Measurements from ENCODE around the gene OPCML. TPM values are rescaled to one million over a fixed set of nuclear protein-coding genes. Genes with fewer than 3 reads are reported as not detected.

Gene OPCML
- total and polyA plus RNA-seq, 2 of the 13 experiments (the other 11 are each of a cell fraction or from before 2014, with no cell fraction given) = not detected

- Histone ChIP-seq H3K79me2 (ENCODE audit: insufficient read depth, low read length) (no peaks in the 10 kb centered on the region), H3K36me3 (replicated peaks in 1 of 2; ENCODE audit: control insufficient read depth in 1 of 2, insufficient read depth in 2 of 2, low read length in 2 of 2) (no peaks in the 10 kb centered on the region), H3K27me3 (ENCODE audit: control insufficient read depth in 1 of 2, insufficient read depth in 2 of 2, low read length in 2 of 2) (no peaks in the 10 kb centered on the region; a peak in 1 of 5 replicates), H4K20me1 (ENCODE audit: insufficient read depth, low read length) (no peaks in the 10 kb centered on the region), H3K4me1 (ENCODE audit: insufficient read depth, low read length) (no peaks in the 10 kb centered on the region), H3K4me2 (ENCODE audit: low read depth, low read length) (no peak overlapping the region), H2AFZ (ENCODE audit: low read length) (no peak overlapping the region), H3K4me3 (replicated peaks in 1 of 3; ENCODE audit: insufficient read depth in 1 of 3, low read depth in 2 of 3, low read length in 3 of 3) (no peak overlapping the region), H3K9ac (ENCODE audit: insufficient read depth, low read depth, low read length) (no peak overlapping the region), H3K9me3 (ENCODE audit: low read length) (peaks cover 64% of the 10 kb centered on the region), H3K27ac (ENCODE audit: extremely low read length, insufficient read depth, low read length) (no peak overlapping the region)
- FAIRE-seq (no peak), DNase-seq (ENCODE audit: low spot score) (no peak), ATAC-seq (no peak)
- POLR2A ChIA-PET = no interaction called here
- CTCF ChIA-PET (ENCODE audit: low intra/inter-chr PET ratio, low total read pairs) = no interaction called here
- TF ChIP-seq ZNF546 (CRISPR knock-in tag; conservative IDR thresholded peaks at IDR 0.05) (no peak), ZNF768 (CRISPR knock-in tag; IDR thresholded peaks at IDR 0.05) (no peak), HDAC6 (IDR thresholded peaks at IDR 0.05; ENCODE audit: low read depth, low read length) (no peak), SNRNP70 (IDR thresholded peaks at IDR 0.05; ENCODE audit: low read depth, low read length) (no peak), FOXP1 (IDR thresholded peaks at IDR 0.05) (no peak), FOXP1 (CRISPR knock-in tag; IDR thresholded peaks at IDR 0.05) (no peak), TBX3 (IDR thresholded peaks at IDR 0.05; ENCODE audit: borderline replicate concordance) (no peak), ZFY (CRISPR knock-in tag; IDR thresholded peaks at IDR 0.05) (no peak), ZNF264 (CRISPR knock-in tag; IDR thresholded peaks at IDR 0.05) (no peak), KAT7 (CRISPR knock-in tag; IDR thresholded peaks at IDR 0.05; ENCODE audit: borderline replicate concordance) (no peak), AKAP8 (CRISPR knock-in tag; IDR thresholded peaks at IDR 0.05) (no peak), KDM2A (CRISPR knock-in tag; IDR thresholded peaks at IDR 0.05; ENCODE audit: borderline replicate concordance, low read depth) (no peak), ZBTB1 (CRISPR knock-in tag; IDR thresholded peaks at IDR 0.05; ENCODE audit: borderline replicate concordance) (no peak), ZNF775 (CRISPR knock-in tag; IDR thresholded peaks at IDR 0.05; ENCODE audit: borderline replicate concordance) (no peak), ZBTB7B (CRISPR knock-in tag; IDR thresholded peaks at IDR 0.05) (no peak), NR1H2 (CRISPR knock-in tag; IDR thresholded peaks at IDR 0.05; ENCODE audit: borderline replicate concordance, low read depth) (no peak)
- TF ChIP-seq, protein P1, sequence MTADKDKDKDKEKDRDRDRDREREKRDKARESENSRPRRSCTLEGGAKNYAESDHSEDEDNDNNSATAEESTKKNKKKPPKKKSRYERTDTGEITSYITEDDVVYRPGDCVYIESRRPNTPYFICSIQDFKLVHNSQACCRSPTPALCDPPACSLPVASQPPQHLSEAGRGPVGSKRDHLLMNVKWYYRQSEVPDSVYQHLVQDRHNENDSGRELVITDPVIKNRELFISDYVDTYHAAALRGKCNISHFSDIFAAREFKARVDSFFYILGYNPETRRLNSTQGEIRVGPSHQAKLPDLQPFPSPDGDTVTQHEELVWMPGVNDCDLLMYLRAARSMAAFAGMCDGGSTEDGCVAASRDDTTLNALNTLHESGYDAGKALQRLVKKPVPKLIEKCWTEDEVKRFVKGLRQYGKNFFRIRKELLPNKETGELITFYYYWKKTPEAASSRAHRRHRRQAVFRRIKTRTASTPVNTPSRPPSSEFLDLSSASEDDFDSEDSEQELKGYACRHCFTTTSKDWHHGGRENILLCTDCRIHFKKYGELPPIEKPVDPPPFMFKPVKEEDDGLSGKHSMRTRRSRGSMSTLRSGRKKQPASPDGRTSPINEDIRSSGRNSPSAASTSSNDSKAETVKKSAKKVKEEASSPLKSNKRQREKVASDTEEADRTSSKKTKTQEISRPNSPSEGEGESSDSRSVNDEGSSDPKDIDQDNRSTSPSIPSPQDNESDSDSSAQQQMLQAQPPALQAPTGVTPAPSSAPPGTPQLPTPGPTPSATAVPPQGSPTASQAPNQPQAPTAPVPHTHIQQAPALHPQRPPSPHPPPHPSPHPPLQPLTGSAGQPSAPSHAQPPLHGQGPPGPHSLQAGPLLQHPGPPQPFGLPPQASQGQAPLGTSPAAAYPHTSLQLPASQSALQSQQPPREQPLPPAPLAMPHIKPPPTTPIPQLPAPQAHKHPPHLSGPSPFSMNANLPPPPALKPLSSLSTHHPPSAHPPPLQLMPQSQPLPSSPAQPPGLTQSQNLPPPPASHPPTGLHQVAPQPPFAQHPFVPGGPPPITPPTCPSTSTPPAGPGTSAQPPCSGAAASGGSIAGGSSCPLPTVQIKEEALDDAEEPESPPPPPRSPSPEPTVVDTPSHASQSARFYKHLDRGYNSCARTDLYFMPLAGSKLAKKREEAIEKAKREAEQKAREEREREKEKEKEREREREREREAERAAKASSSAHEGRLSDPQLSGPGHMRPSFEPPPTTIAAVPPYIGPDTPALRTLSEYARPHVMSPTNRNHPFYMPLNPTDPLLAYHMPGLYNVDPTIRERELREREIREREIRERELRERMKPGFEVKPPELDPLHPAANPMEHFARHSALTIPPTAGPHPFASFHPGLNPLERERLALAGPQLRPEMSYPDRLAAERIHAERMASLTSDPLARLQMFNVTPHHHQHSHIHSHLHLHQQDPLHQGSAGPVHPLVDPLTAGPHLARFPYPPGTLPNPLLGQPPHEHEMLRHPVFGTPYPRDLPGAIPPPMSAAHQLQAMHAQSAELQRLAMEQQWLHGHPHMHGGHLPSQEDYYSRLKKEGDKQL (CRISPR knock-in tag; IDR thresholded peaks at IDR 0.05; ENCODE audit: low read depth) = no peak
- 20% methylated on average over 9 of the region's 9 CpGs for WGBS (ENCODE audit: low lambda C conversion rate)
- in situ Hi-C loops (cut with HindIII; ENCODE audit: extremely low pct_ligation_motif_present, low pct_unique_long_range_greater_than_20kb) = no loop called here
- BruUV-seq (replicated peaks) = no TSS peak
- intact Hi-C loops (cut with micrococcal nuclease; ENCODE audit: unreplicated experiment) = no loop called here
Observed at GRCh38 chr11:132653237-132653636, 879.1 kb downstream of the OPCML start.

Data from HepG2 (cell line).